HepG2 (cell line): ENCODE measurements around the gene GCC1. TPM values are rescaled to one million over a fixed set of nuclear protein-coding genes. Genes with fewer than 3 reads are reported as not detected.

Experiments
- ATAC-seq: fragments of 200-7000 bp; cut with Tn5 transposase; 3 replicates; pipeline ENCODE4 v1.9.1; 2020; ENCODE audit warnings: mild to moderate bottlenecking, moderate library complexity
- BruUV-seq: library from RNA; stranded (reverse); fragments of 400-500 nt; replicated peaks from 2 replicates; lab custom pipeline; 2021; lab: Mats Ljungman, UMichigan
- CTCF ChIA-PET: fragments of 300-600 bp; formaldehyde crosslinking; extraction: SDS; loops from one replicate; lab custom pipeline; 2021; ENCODE audit warnings: low total read pairs, inconsistent platforms, low intra/inter-chr PET ratio; lab: Yijun Ruan, JAX
- POLR2A ChIA-PET: fragments of 350-600 bp; sonication (Branson Sonifier 250); formaldehyde crosslinking; loops from one replicate; lab custom pipeline; 2020; ENCODE audit warnings: antibody characterized with exemption, inconsistent platforms; lab: Yijun Ruan, JAX
- DNase-seq: peaks from one replicate; pipeline ENCODE4 v3.0.0-alpha.2; 2015; ENCODE audit warnings: low spot score
- FAIRE-seq: peaks from 3 replicates; lab custom pipeline; 2011; peaks lifted over from hg19 to GRCh38; lab: Jason Lieb, UNC
- H2AFZ ChIP-seq: one replicate; pipeline ENCODE4 v1.6.1; 2011; ENCODE audit warnings: low read length, inconsistent platforms
- H3K27ac ChIP-seq: fragments of 300-600 bp; 3 replicates; pipeline ENCODE4 v1.8.0; 2011; ENCODE audit warnings: mixed run types, mild to moderate bottlenecking, mixed read lengths, low read length, inconsistent platforms; ENCODE audit not compliant: insufficient read depth; ENCODE audit errors: extremely low read length
- H3K27me3 ChIP-seq, 2 experiments: fragments of 200-600 bp in 1 of 2; 2 replicates in 1 of 2; 3 replicates in 1 of 2; pipeline versions ENCODE4 v1.6.0 to v1.8.0; 2011; ENCODE audit warnings: low read length in 2 of 2, mild to moderate bottlenecking in 2 of 2, moderate library complexity in 2 of 2, inconsistent platforms in 1 of 2; ENCODE audit not compliant: insufficient read depth in 2 of 2, control insufficient read depth in 1 of 2
- H3K36me3 ChIP-seq, 2 experiments: fragments of 200-600 bp in 1 of 2; replicated peaks in 1 of 2; 2 replicates in 1 of 2; 3 replicates in 1 of 2; pipeline versions ENCODE4 v1.5.1 to v1.8.0; 2011; ENCODE audit warnings: low read length in 2 of 2, inconsistent platforms in 1 of 2; ENCODE audit not compliant: insufficient read depth in 2 of 2, control insufficient read depth in 1 of 2
- H3K4me1 ChIP-seq: 2 replicates; pipeline ENCODE4 v1.5.1; 2012; ENCODE audit warnings: low read length, inconsistent platforms; ENCODE audit not compliant: insufficient read depth
- H3K4me2 ChIP-seq: 2 replicates; pipeline ENCODE4 v1.6.0; 2011; ENCODE audit warnings: low read depth, low read length, inconsistent platforms
- H3K4me3 ChIP-seq, 3 experiments: fragments of 200-600 bp in 1 of 3; sonication (generic), shearing (Covaris generic) in 1 of 3; replicated peaks in 1 of 3; 2 replicates each; pipeline ENCODE4 v1.5.1; 2011 to 2016; ENCODE audit warnings: low read length in 3 of 3, inconsistent platforms in 2 of 3, low read depth in 2 of 3, mild to moderate bottlenecking in 2 of 3, control low read depth in 1 of 3, mixed read lengths in 1 of 3; ENCODE audit not compliant: insufficient read depth in 1 of 3
- H3K79me2 ChIP-seq: one replicate; pipeline ENCODE4 v1.6.1; 2011; ENCODE audit warnings: low read length, inconsistent platforms; ENCODE audit not compliant: insufficient read depth
- H3K9ac ChIP-seq: 2 replicates; pipeline ENCODE4 v1.6.0; 2011; ENCODE audit warnings: mild to moderate bottlenecking, low read depth, low read length, inconsistent platforms; ENCODE audit not compliant: insufficient read depth
- H3K9me3 ChIP-seq: 2 replicates; pipeline ENCODE4 v1.5.1; 2012; ENCODE audit warnings: mild to moderate bottlenecking, low read length
- H4K20me1 ChIP-seq: 2 replicates; pipeline ENCODE4 v1.6.0; 2011; ENCODE audit warnings: inconsistent platforms, mild to moderate bottlenecking, low read length, moderate library complexity; ENCODE audit not compliant: insufficient read depth
- CCDC6 ChIP-seq: sonication (generic); formaldehyde crosslinking; IDR thresholded peaks from 2 replicates; pipeline ENCODE4 v1.8.1; 2022; ENCODE audit warnings: mild to moderate bottlenecking, missing genetic modification reagents, moderate library complexity
- HDAC1 ChIP-seq: sonication (generic); formaldehyde crosslinking; IDR thresholded peaks from 2 replicates; pipeline ENCODE4 v1.5.1; 2020; ENCODE audit warnings: mild to moderate bottlenecking, missing genetic modification reagents
- MAX ChIP-seq: IDR thresholded peaks from 2 replicates; pipeline ENCODE4 v1.6.1; 2012; ENCODE audit warnings: inconsistent platforms
- MXD3 ChIP-seq: IDR thresholded peaks from 2 replicates; pipeline ENCODE4 v1.6.1; 2016; ENCODE audit warnings: mild to moderate bottlenecking, missing biosample characterization, missing genetic modification reagents
- PHF21A ChIP-seq: sonication (generic); formaldehyde crosslinking; IDR thresholded peaks from 2 replicates; pipeline ENCODE4 v1.5.0; 2020; ENCODE audit warnings: mild to moderate bottlenecking, missing genetic modification reagents
- RFXANK ChIP-seq: IDR thresholded peaks from 2 replicates; pipeline ENCODE4 v1.6.1; 2016
- THAP11 ChIP-seq: IDR thresholded peaks from 2 replicates; pipeline ENCODE4 v1.6.1; 2016; ENCODE audit warnings: missing biosample characterization, missing genetic modification reagents
- ZBTB39 ChIP-seq: sonication (generic); formaldehyde crosslinking; IDR thresholded peaks from 2 replicates; pipeline ENCODE4 v1.5.0; 2020; ENCODE audit warnings: missing genetic modification reagents
- ZNF282 ChIP-seq: fragments of 450-650 bp; IDR thresholded peaks from 2 replicates; pipeline ENCODE4 v1.6.1; 2018; ENCODE audit not compliant: partially characterized antibody
- ZNF331 ChIP-seq: sonication (generic); formaldehyde crosslinking; IDR thresholded peaks from 2 replicates; pipeline ENCODE4 v1.4.0; 2020; ENCODE audit warnings: missing genetic modification reagents
- ZNF431 ChIP-seq: sonication (generic); formaldehyde crosslinking; IDR thresholded peaks from 2 replicates; pipeline ENCODE4 v1.9.0; 2022; ENCODE audit warnings: missing genetic modification reagents, low read depth, mild to moderate bottlenecking, borderline replicate concordance
- ZNF441 ChIP-seq: sonication (generic); formaldehyde crosslinking; IDR thresholded peaks from 2 replicates; pipeline ENCODE4 v1.7.0; 2021; ENCODE audit warnings: missing genetic modification reagents, borderline replicate concordance
- ZNF703 ChIP-seq: sonication (generic); formaldehyde crosslinking; IDR thresholded peaks from 2 replicates; pipeline ENCODE4 v1.5.1; 2020; ENCODE audit warnings: missing genetic modification reagents, mild to moderate bottlenecking, moderate library complexity, borderline replicate concordance
- ZNF709 ChIP-seq: sonication (generic); formaldehyde crosslinking; IDR thresholded peaks from 2 replicates; pipeline ENCODE4 v1.5.0; 2020; ENCODE audit warnings: mild to moderate bottlenecking, missing genetic modification reagents
- ZNF724P ChIP-seq: sonication (generic); formaldehyde crosslinking; IDR thresholded peaks from 2 replicates; pipeline ENCODE4 v1.8.0; 2022; ENCODE audit warnings: missing genetic modification reagents, borderline replicate concordance
- ZNF768 ChIP-seq: sonication (generic); formaldehyde crosslinking; IDR thresholded peaks from 2 replicates; pipeline ENCODE4 v1.4.0; 2020; ENCODE audit warnings: missing genetic modification reagents
- ZNF788 ChIP-seq: sonication (generic); formaldehyde crosslinking; IDR thresholded peaks from 2 replicates; pipeline ENCODE4 v1.5.0; 2020; ENCODE audit warnings: mild to moderate bottlenecking, missing genetic modification reagents, borderline replicate concordance
- in situ Hi-C: cut with HindIII; loops from 2 replicates; pipeline ENCODE4 v1.10.0; 2017; ENCODE audit warnings: low pct_unique_long_range_greater_than_20kb; ENCODE audit not compliant: extremely low pct_ligation_motif_present
- intact Hi-C: fragments of 100-400 bp; cut with micrococcal nuclease; formaldehyde crosslinking; loops from one replicate; pipeline ENCODE4 v1.10.0; 2022; ENCODE audit not compliant: unreplicated experiment
- polyA plus RNA-seq, 8 experiments: library from polyadenylated mRNA; depleted of rRNA in 3 of 8; stranded (reverse) in 7 of 8; unstranded in 1 of 8; fragments of >200 nt; fragmentation: Illumina TruSeq in 4 of 8; extraction: Trizol in 4 of 8; gene quantifications; 2 replicates each; pipeline versions ENCODE4 v1.2.1 to v1.2.3, GENCODE V29; 2011 to 2016; ENCODE audit warnings: low read depth in 4 of 8, missing spikeins in 1 of 8, mixed read lengths in 1 of 8; ENCODE audit not compliant: insufficient read depth in 1 of 8
- total RNA-seq, 5 experiments: library from RNA; depleted of rRNA; stranded (reverse); fragments of >200 nt; fragmentation: Illumina TruSeq; extraction: Trizol; gene quantifications; 2 replicates each; pipeline ENCODE4 v1.2.3, GENCODE V29; 2016; ENCODE audit warnings: low read depth in 1 of 5

Gene GCC1
- total and polyA plus RNA-seq, 2 of the 13 experiments (the other 11 are each of a cell fraction or from before 2014, with no cell fraction given), result 2.5 to 15.3 TPM

GRCh38 chr7:127580612-127581011, 4.8 kb downstream of the GCC1 start:
- Histone ChIP-seq H3K4me2 (no peak overlapping the region), H4K20me1 (no peaks in the 10 kb centered on the region; the same call in 1 of the 2 replicates), H3K27ac (no peak overlapping the region), H3K4me1 (peaks cover 46% of the 10 kb centered on the region), H2AFZ (no peak overlapping the region), H3K9me3 (no peaks in the 10 kb centered on the region), H3K79me2 (peaks cover 13% of the 10 kb centered on the region), H3K36me3 (peaks cover 0 to 4% of the 10 kb centered on the region in 2 experiments; a peak in 3 of 5 replicates), H3K9ac (no peak overlapping the region), H3K27me3 (no peaks in the 10 kb centered on the region; a peak in 1 of 5 replicates), H3K4me3 (no peak overlapping the region)
- ChIA-PET CTCF (no interaction called here), POLR2A (no interaction called here)
- BruUV-seq, result no TSS peak
- no peak for DNase-seq
- FAIRE-seq, result no peak
- in situ Hi-C loops (no loop called here), intact Hi-C loops (loop anchor here (10.0 kb wide), 2 partner anchors 74 to 186 kb away; partner anchors contain the start of genes SND1 and ZNF800)
- no peak for ATAC-seq
- TF ChIP-seq HDAC1 (CRISPR knock-in tag) (no peak), ZNF788 (CRISPR knock-in tag) (no peak), ZNF768 (CRISPR knock-in tag) (no peak), MAX (no peak), ZNF431 (CRISPR knock-in tag) (no peak), CCDC6 (no peak), RFXANK (no peak), MXD3 (no peak), ZNF709 (CRISPR knock-in tag) (no peak), ZNF441 (CRISPR knock-in tag) (no peak), ZNF724P (no peak), THAP11 (no peak), ZNF703 (CRISPR knock-in tag) (no peak), ZNF282 (no peak), PHF21A (no peak), ZNF331 (CRISPR knock-in tag) (no peak), ZBTB39 (no peak)
